PC-3 (cell line): ENCODE measurements around the gene NATD1. TPM values are rescaled to one million over a fixed set of nuclear protein-coding genes. Genes with fewer than 3 reads are reported as not detected.

Experiments
- ATAC-seq: fragments of 200-7000 bp; cut with Tn5 transposase; 2 replicates; pipeline ENCODE4 v1.9.1; 2020; ENCODE audit warnings: mild to moderate bottlenecking, moderate library complexity
- BruUV-seq: library from RNA; stranded (reverse); fragments of 400-500 nt; replicated peaks from 2 replicates; lab custom pipeline; 2021; lab: Mats Ljungman, UMichigan
- CTCF ChIA-PET: fragments of 300-600 bp; sonication (Branson Sonifier 250); formaldehyde crosslinking; loops from one replicate; lab custom pipeline; 2022; ENCODE audit warnings: antibody characterized with exemption; lab: Charles Lee
- POLR2A ChIA-PET: fragments of 300-600 bp; sonication (Branson Sonifier 250); formaldehyde crosslinking; loops from one replicate; lab custom pipeline; 2022; ENCODE audit warnings: antibody characterized with exemption; ENCODE audit not compliant: unreplicated experiment; lab: Charles Lee
- DNase-seq: peaks from one replicate; pipeline ENCODE4 v3.0.0-alpha.2; 2015
- H2AFZ ChIP-seq: fragments of 300-600 bp; sonication (generic); 2 replicates; pipeline ENCODE4 v1.6.0; 2016; ENCODE audit warnings: antibody characterized with exemption, low read length
- H3F3A ChIP-seq: fragments of 300-600 bp; sonication (generic); one replicate; pipeline ENCODE4 v1.6.0; 2017; ENCODE audit warnings: antibody characterized with exemption, low read length, control low read depth, mild to moderate bottlenecking; ENCODE audit not compliant: unreplicated experiment
- H3K27ac ChIP-seq: fragments of 300-600 bp; sonication (generic); 2 replicates; pipeline ENCODE4 v1.5.1; 2016; ENCODE audit warnings: mild to moderate bottlenecking, low read length
- H3K27me3 ChIP-seq: fragments of 300-600 bp; sonication (generic); 2 replicates; pipeline ENCODE4 v1.6.1; 2016; ENCODE audit warnings: low read length, mixed read lengths
- H3K36me3 ChIP-seq: fragments of 300-600 bp; sonication (generic); 2 replicates; pipeline ENCODE4 v1.6.1; 2016; ENCODE audit warnings: low read depth, mixed run types, low read length, mixed read lengths
- H3K4me1 ChIP-seq: fragments of 300-600 bp; sonication (generic); 2 replicates; pipeline ENCODE4 v1.5.1; 2016; ENCODE audit warnings: low read length; ENCODE audit not compliant: insufficient read depth
- H3K4me2 ChIP-seq: fragments of 300-600 bp; sonication (generic); 2 replicates; pipeline ENCODE4 v1.6.0; 2016; ENCODE audit warnings: low read length
- H3K4me3 ChIP-seq: fragments of 300-600 bp; sonication (generic); 2 replicates; pipeline ENCODE4 v1.5.1; 2016; ENCODE audit warnings: mild to moderate bottlenecking, low read length, mixed read lengths
- H3K79me2 ChIP-seq: fragments of 300-600 bp; sonication (generic); 2 replicates; pipeline ENCODE4 v1.6.1; 2017; ENCODE audit warnings: low read length, mixed read lengths
- H3K9ac ChIP-seq: fragments of 300-600 bp; sonication (generic); 2 replicates; pipeline ENCODE4 v1.6.0; 2016; ENCODE audit warnings: mild to moderate bottlenecking, low read length
- H3K9me2 ChIP-seq: fragments of 300-600 bp; sonication (generic); replicated peaks from 2 replicates; pipeline ENCODE4 v1.6.1; 2016; ENCODE audit warnings: mixed run types, low read length, mixed read lengths
- H3K9me3 ChIP-seq: fragments of 300-600 bp; sonication (generic); 2 replicates; pipeline ENCODE4 v1.6.1; 2016; ENCODE audit warnings: low read length, mixed read lengths
- H4K20me1 ChIP-seq: fragments of 300-600 bp; sonication (generic); 2 replicates; pipeline ENCODE4 v1.6.1; 2016; ENCODE audit warnings: low read length, mixed read lengths
- CTCF ChIP-seq: fragments of 300-600 bp; sonication (generic); conservative IDR thresholded peaks from 2 replicates; pipeline ENCODE4 v1.5.1; 2017; ENCODE audit warnings: antibody characterized with exemption, low read depth, mild to moderate bottlenecking, low read length
- EZH2 ChIP-seq: fragments of 300-600 bp; sonication (generic); IDR thresholded peaks from one replicate; pipeline ENCODE4 v1.6.1; 2017; ENCODE audit warnings: antibody characterized with exemption, mild to moderate bottlenecking, low read length; ENCODE audit not compliant: unreplicated experiment
- EZH2phosphoT487 ChIP-seq: fragments of 300-600 bp; sonication (generic); IDR thresholded peaks from 2 replicates; pipeline ENCODE4 v1.6.1; 2018; ENCODE audit warnings: mild to moderate bottlenecking, antibody characterized with exemption, low read length, borderline replicate concordance
- intact Hi-C: fragments of 100-400 bp; cut with micrococcal nuclease; formaldehyde crosslinking; loops from 2 replicates; pipeline ENCODE4 v1.9.0; 2023
- total RNA-seq: library from RNA; depleted of rRNA; stranded (reverse); fragments of >200 nt; gene quantifications from 2 replicates; pipeline ENCODE4 v1.2.3, GENCODE V29; 2014

NATD1 gene
- total RNA-seq, 1 experiment from 2014 or later = 0.73 TPM

- Histone ChIP-seq H3K9me2 (no peaks in the 10 kb centered on the region), H2AFZ (no peak overlapping the region), H3K9me3 (no peaks in the 10 kb centered on the region), H3K79me2 (peaks cover 27% of the 10 kb centered on the region), H3K4me3 (no peak overlapping the region), H3K4me2 (0 out of 2 replicates have a peak overlapping the region, but pooled peaks have one; percentile 15), H4K20me1 (peaks cover 19% of the 10 kb centered on the region), H3F3A (no peaks in the 10 kb centered on the region), H3K27ac (peak overlapping the region; percentile 21), H3K36me3 (no peaks in the 10 kb centered on the region), H3K9ac (no peak overlapping the region), H3K4me1 (peaks cover 29% of the 10 kb centered on the region), H3K27me3 (no peaks in the 10 kb centered on the region)
- CTCF ChIA-PET = no interaction called here
- intact Hi-C loops = no loop called here
- POLR2A ChIA-PET = no interaction called here
- TF ChIP-seq CTCF (no peak), EZH2 (no peak), EZH2phosphoT487 (no peak)
- DNase-seq (peak; percentile 95), ATAC-seq (peak; percentile 11)
- BruUV-seq = no TSS peak
These were observed 29.0 kb upstream of the NATD1 start for GRCh38 chr17:21282231-21282630.

- intact Hi-C loops = no loop called here
- Histone ChIP-seq H3F3A (no peaks in the 10 kb centered on the region), H3K9me3 (no peaks in the 10 kb centered on the region), H3K9me2 (no peaks in the 10 kb centered on the region), H3K27ac (no peak overlapping the region), H4K20me1 (peaks cover 5% of the 10 kb centered on the region), H3K36me3 (no peaks in the 10 kb centered on the region), H3K4me1 (peaks cover 34% of the 10 kb centered on the region), H3K4me3 (no peak overlapping the region), H3K79me2 (peaks cover 6% of the 10 kb centered on the region), H2AFZ (peak overlapping the region; percentile 20; the same call in 1 of the 2 replicates), H3K27me3 (no peaks in the 10 kb centered on the region), H3K9ac (no peak overlapping the region), H3K4me2 (no peak overlapping the region)
- TF ChIP-seq CTCF = peak; percentile 97
- no peak for TF ChIP-seq EZH2
- ChIA-PET POLR2A (no interaction called here), CTCF (interaction anchor here (0.7 to 0.9 kb wide), 2 partner anchors 10 to 233 kb away, joined by 3 to 6 read pairs; no protein-coding TSS in a partner anchor)
- ATAC-seq (peak; percentile 44), DNase-seq (peak; percentile 91)
- BruUV-seq = no TSS peak
These were observed 26.9 kb upstream of the NATD1 start for GRCh38 chr17:21280081-21280518.

GRCh38 chr17:21279582-21279981 is 26.4 kb upstream of the NATD1 start:
- Histone ChIP-seq H3K4me2 (no peak overlapping the region), H3K36me3 (no peaks in the 10 kb centered on the region), H3K9me2 (no peaks in the 10 kb centered on the region), H2AFZ (0 out of 2 replicates have a peak overlapping the region, but pooled peaks have one; percentile 20), H3K27me3 (no peaks in the 10 kb centered on the region), H3K27ac (no peak overlapping the region), H3K9me3 (no peaks in the 10 kb centered on the region), H3K4me3 (no peak overlapping the region), H3K9ac (no peak overlapping the region), H3K4me1 (peaks cover 36% of the 10 kb centered on the region), H3K79me2 (peaks cover under 1% of the 10 kb centered on the region), H3F3A (no peaks in the 10 kb centered on the region), H4K20me1 (no peaks in the 10 kb centered on the region)
- no peak for TF ChIP-seq CTCF
- no peak for TF ChIP-seq EZH2
- TF ChIP-seq EZH2phosphoT487 = no peak
- no TSS peak for BruUV-seq
- ChIA-PET POLR2A (no interaction called here), CTCF (interaction anchor here (0.7 to 0.9 kb wide), 2 partner anchors 10 to 234 kb away, joined by 3 to 6 read pairs; no protein-coding TSS in a partner anchor)
- no peak for DNase-seq
- intact Hi-C loops = no loop called here
- no peak for ATAC-seq
